Esophagus muscularis mucosa (tissue), 4 donors: ENCODE measurements around the gene TMEM222. TPM values are rescaled to one million over a fixed set of nuclear protein-coding genes. Genes with fewer than 3 reads are reported as not detected.

Source experiments
- DNase-seq: peaks from one replicate; pipeline ENCODE4 v3.0.0-alpha.2; 2017; ENCODE audit errors: extremely low spot score
- H3K27ac ChIP-seq, 4 donors: fragments of 200-600 bp; sonication (generic); replicated peaks in 1 of 4; 1 replicate in 3 of 4; 2 replicates in 1 of 4; pipeline ENCODE4 v1.5.1; 2016 to 2019; ENCODE audit warnings: mild to moderate bottlenecking in 1 of 4
- H3K27me3 ChIP-seq, 4 donors: fragments of 200-600 bp; sonication (generic); one replicate each; pipeline versions ENCODE4 v1.5.1 to v1.6.0; 2016 to 2019
- H3K36me3 ChIP-seq, 4 donors: fragments of 200-600 bp; sonication (generic); one replicate each; pipeline ENCODE4 v1.5.1; 2016 to 2019
- H3K4me1 ChIP-seq, 4 donors: fragments of 200-600 bp; sonication (generic); one replicate each; pipeline ENCODE4 v1.5.1; 2016 to 2019
- H3K4me3 ChIP-seq, 4 donors: fragments of 200-600 bp; sonication (generic); 1 replicate in 2 of 4; 2 replicates in 2 of 4; pipeline ENCODE4 v1.5.1; 2016 to 2019; ENCODE audit warnings: mild to moderate bottlenecking in 4 of 4, moderate library complexity in 1 of 4
- H3K9me3 ChIP-seq, 4 donors: fragments of 200-600 bp; sonication (generic); 1 replicate in 3 of 4; 2 replicates in 1 of 4; pipeline ENCODE4 v1.5.1; 2016 to 2019
- EP300 ChIP-seq: sonication (generic); formaldehyde crosslinking; IDR thresholded peaks from one replicate; pipeline ENCODE4 v1.6.1; 2017; ENCODE audit warnings: antibody characterized with exemption
- POLR2A ChIP-seq: fragments of 450-650 bp; IDR thresholded peaks from one replicate; pipeline ENCODE4 v1.6.1; 2017; ENCODE audit warnings: antibody characterized with exemption, moderate library complexity, mild to moderate bottlenecking, low read depth
- POLR2AphosphoS5 ChIP-seq, 2 donors: sonication (generic); formaldehyde crosslinking; IDR thresholded peaks; one replicate each; pipeline ENCODE4 v1.6.1; 2017; ENCODE audit warnings: antibody characterized with exemption in 2 of 2
- WGBS: methylation state at CpG from one replicate; pipeline ENCODE4 v1.1.5; 2018; 5-methylcytosine and 5-hydroxymethylcytosine counted together
- intact Hi-C: fragments of 100-400 bp; cut with DNase I; formaldehyde crosslinking; loops from one replicate; pipeline ENCODE4 v1.15.1; 2023
- total RNA-seq, 4 donors: library from RNA; depleted of rRNA; stranded (reverse); fragments of >200 nt; gene quantifications; one replicate each; pipeline versions ENCODE4 v1.1.0 to v1.2.1, GENCODE V29; 2016
- TF ChIP-seq, protein P1 (sequence below), 3 experiments: fragments of 200-600 bp in 2 of 3; fragments of 450-650 bp in 1 of 3; sonication (generic) in 2 of 3; IDR thresholded peaks; one replicate each; pipeline ENCODE4 v1.5.1; 2017 to 2019; ENCODE audit warnings: antibody characterized with exemption in 3 of 3, mild to moderate bottlenecking in 2 of 3, moderate library complexity in 1 of 3

The TMEM222 gene
- total RNA-seq, 4 donors from 2014 or later: 23.3 to 35.3 (median 31.8) TPM

DNA sequence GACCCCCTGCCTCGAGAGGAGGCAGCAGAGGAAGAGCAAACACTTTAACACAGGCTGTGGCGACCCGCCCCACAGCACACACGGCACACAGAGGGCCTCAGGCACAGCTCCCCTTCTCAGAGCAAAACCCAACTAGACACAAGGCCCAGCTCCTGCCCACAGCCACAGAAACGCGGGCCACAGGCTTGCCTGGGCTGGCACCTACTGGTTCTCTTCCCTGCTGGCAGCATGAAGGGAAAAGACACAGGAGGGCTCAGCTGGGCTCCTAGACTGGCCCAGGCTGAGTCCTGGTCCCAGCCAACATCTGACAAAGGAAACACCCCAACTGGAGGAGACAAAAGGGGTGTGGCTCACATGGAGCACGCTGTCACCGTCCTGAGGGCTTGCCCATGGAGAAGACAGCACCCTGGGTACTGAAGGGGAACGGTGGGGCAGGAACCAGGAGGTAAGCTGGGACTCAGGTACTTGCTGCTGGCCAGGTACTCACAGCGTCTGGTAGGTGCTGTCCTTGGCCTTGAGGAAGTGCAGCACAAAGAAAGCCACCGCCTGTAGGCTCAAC is 57.7 kb downstream of the TMEM222 start:
- intact Hi-C loops: loop anchor here (10.0 kb wide), 1 partner anchor 45 kb away; no protein-coding TSS in a partner anchor
- no peak for DNase-seq
- WGBS: 70% methylated on average over 2 of the region's 11 CpGs
- Histone ChIP-seq H3K4me3 (no peak overlapping the region), H3K36me3 (no peaks in the 10 kb centered on the region), H3K9me3 (no peaks in the 10 kb centered on the region), H3K27me3 (peaks cover 0 to 19% (median 4%) of the 10 kb centered on the region in 4 donors), H3K27ac (no peak overlapping the region), H3K4me1 (peaks cover 5 to 10% (median 7%) of the 10 kb centered on the region in 4 donors)
- TF ChIP-seq, protein P1, sequence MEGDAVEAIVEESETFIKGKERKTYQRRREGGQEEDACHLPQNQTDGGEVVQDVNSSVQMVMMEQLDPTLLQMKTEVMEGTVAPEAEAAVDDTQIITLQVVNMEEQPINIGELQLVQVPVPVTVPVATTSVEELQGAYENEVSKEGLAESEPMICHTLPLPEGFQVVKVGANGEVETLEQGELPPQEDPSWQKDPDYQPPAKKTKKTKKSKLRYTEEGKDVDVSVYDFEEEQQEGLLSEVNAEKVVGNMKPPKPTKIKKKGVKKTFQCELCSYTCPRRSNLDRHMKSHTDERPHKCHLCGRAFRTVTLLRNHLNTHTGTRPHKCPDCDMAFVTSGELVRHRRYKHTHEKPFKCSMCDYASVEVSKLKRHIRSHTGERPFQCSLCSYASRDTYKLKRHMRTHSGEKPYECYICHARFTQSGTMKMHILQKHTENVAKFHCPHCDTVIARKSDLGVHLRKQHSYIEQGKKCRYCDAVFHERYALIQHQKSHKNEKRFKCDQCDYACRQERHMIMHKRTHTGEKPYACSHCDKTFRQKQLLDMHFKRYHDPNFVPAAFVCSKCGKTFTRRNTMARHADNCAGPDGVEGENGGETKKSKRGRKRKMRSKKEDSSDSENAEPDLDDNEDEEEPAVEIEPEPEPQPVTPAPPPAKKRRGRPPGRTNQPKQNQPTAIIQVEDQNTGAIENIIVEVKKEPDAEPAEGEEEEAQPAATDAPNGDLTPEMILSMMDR (IDR thresholded peaks at IDR 0.05): no peak
- TF ChIP-seq POLR2AphosphoS5 (IDR thresholded peaks at IDR 0.05) (no peak), EP300 (no peak), POLR2A (no peak)

GRCh38 chr1:27380224-27380623 is 58.3 kb downstream of the TMEM222 start:
- peaks cover 0 to 19% (median 4%) of the 10 kb centered on the region in 4 donors for H3K27me3 ChIP-seq
- intact Hi-C loops: loop anchor here (10.0 kb wide), 1 partner anchor 45 kb away; no protein-coding TSS in a partner anchor
- TF ChIP-seq POLR2A (no peak), POLR2AphosphoS5 (IDR thresholded peaks at IDR 0.05) (no peak), EP300 (no peak)
- TF ChIP-seq, protein P1 (IDR thresholded peaks at IDR 0.05): no peak
- no peaks in the 10 kb centered on the region for H3K36me3 ChIP-seq
- no peak overlapping the region for H3K27ac ChIP-seq
- H3K4me3 ChIP-seq: no peak overlapping the region
- H3K4me1 ChIP-seq: peaks cover 5 to 10% (median 7%) of the 10 kb centered on the region in 4 donors
- no peak for DNase-seq
- H3K9me3 ChIP-seq: no peaks in the 10 kb centered on the region
- WGBS: 100% methylated on average over 2 of the region's 4 CpGs

DNA sequence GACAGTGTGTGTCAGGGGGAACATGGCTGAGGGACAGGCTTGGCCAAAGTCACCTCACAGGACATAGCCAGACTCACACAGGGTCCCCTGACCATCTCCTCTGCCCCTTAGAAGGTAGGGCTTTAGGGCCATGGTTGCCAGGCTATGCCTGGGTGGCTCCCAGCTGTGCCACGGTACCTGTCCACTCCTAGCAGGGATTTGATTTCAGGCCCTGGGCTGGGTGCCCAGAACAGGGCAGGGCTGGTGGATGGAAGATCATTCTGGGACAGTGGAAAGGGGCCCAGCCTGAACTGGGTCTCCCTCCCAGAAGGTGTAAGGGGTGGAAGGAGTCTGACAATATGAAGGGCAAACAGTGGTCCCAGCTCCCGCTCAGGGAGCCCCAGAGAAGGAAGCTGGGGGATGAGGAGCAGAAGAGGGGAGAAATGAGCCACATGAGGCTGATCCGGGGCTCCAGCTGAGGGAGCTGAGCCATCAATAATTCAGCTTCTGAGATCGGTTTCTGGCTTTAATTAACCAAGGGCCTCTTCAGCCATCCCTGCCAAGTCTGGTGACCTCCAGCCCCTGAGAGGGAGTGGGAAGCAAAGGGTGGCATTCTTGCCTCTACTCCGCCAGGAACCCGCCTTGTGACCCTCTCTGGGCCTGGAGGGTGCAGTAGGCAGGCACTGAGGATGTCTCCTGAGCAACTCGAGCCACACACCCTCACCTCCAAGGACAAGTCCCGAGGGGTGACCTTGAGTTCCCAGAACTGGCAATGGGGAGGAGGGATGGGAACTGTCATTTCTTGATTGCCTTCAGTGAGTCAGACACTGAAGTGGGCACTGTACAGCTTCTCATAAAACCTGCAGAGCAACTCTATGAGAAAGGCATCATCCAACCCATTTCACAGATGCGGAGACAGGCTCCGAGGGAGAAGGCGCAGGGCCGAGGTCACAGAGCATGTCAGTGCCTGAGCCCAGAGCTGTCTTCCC is 59.1 kb downstream of the TMEM222 start:
- peaks cover 5 to 10% (median 7%) of the 10 kb centered on the region in 4 donors for H3K4me1 ChIP-seq
- H3K9me3 ChIP-seq: no peaks in the 10 kb centered on the region
- intact Hi-C loops: loop anchor here (10.0 kb wide), 1 partner anchor 46 kb away; no protein-coding TSS in a partner anchor
- no peaks in the 10 kb centered on the region for H3K36me3 ChIP-seq
- H3K27me3 ChIP-seq: peaks cover 0 to 19% (median 4%) of the 10 kb centered on the region in 4 donors
- WGBS: 81% methylated on average over 10 of the region's 12 CpGs
- no peak overlapping the region for H3K27ac ChIP-seq
- no peak for TF ChIP-seq POLR2AphosphoS5 (IDR thresholded peaks at IDR 0.05)
- no peak for TF ChIP-seq POLR2A
- TF ChIP-seq EP300: no peak
- TF ChIP-seq, protein P1 (IDR thresholded peaks at IDR 0.05): no peak
- no peak for DNase-seq
- H3K4me3 ChIP-seq: no peak overlapping the region

DNA sequence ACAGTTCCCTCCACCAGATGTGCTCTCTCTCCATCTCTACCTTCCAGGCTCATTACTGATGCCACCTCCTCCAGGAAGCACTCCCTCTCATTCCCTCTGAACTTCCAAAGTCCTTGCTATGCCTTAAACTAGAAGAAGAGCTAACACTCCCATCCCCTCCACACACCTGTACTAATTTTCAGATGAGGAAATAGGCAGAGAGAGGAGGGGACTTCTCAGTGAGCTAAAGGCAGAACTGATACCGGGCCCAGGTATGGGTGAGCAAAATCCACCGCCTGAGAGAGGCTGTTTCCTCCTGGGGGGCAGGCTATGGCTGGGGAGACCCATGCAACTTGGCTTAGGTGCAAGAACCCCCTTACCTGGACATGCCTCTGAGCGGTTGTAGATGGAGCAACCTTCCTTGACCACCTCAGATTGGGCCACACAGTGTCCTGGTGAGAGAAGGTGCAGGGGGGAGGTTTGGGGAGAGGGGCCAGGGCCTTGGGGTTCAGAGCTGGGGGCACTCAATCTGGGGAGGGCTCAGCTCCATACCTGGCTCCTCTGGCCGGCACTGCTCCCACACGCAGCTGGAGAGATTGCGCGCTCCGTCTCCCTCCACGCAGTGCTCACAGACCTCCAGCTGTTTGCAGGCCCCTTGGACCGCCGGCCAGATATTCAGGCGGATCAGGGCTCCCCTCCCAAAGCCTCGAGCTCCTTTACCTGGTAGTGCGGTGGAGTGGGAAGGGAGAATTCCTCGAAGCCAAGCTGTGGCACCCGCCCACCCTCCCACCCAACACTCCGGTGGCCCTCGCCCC is 60.2 kb downstream of the TMEM222 start:
- Histone ChIP-seq H3K9me3 (no peaks in the 10 kb centered on the region), H3K4me1 (peaks cover 5 to 10% (median 7%) of the 10 kb centered on the region in 4 donors), H3K4me3 (no peak overlapping the region), H3K36me3 (no peaks in the 10 kb centered on the region), H3K27me3 (peaks cover 0 to 19% (median 4%) of the 10 kb centered on the region in 4 donors), H3K27ac (no peak overlapping the region)
- DNase-seq: no peak
- intact Hi-C loops: loop anchor here (10.0 kb wide), 1 partner anchor 47 kb away; no protein-coding TSS in a partner anchor
- whole genome bisulfite sequencing: 86% methylated on average over 14 of the region's 18 CpGs
- TF ChIP-seq POLR2AphosphoS5 (IDR thresholded peaks at IDR 0.05) (no peak), EP300 (no peak), POLR2A (no peak)
- TF ChIP-seq, protein P1 (IDR thresholded peaks at IDR 0.05): no peak
